HepG2 (cell line): ENCODE data around the gene USP20. TPM values are rescaled to one million over a fixed set of nuclear protein-coding genes. Genes with fewer than 3 reads are reported as not detected.
"Not testable (repeated sequence)": the region's sequence is repeated elsewhere in the genome, so short reads cannot be mapped to it uniquely, and the experiment has no call there.

Source experiments
- ATAC-seq: fragments of 200-7000 bp; cut with Tn5 transposase; 3 replicates; pipeline ENCODE4 v1.9.1; 2020; ENCODE audit warnings: mild to moderate bottlenecking, moderate library complexity
- BruUV-seq: library from RNA; stranded (reverse); fragments of 400-500 nt; replicated peaks from 2 replicates; lab custom pipeline; 2021; lab: Mats Ljungman, UMichigan
- CTCF ChIA-PET: fragments of 300-600 bp; formaldehyde crosslinking; extraction: SDS; loops from one replicate; lab custom pipeline; 2021; ENCODE audit warnings: low total read pairs, inconsistent platforms, low intra/inter-chr PET ratio; lab: Yijun Ruan, JAX
- POLR2A ChIA-PET: fragments of 350-600 bp; sonication (Branson Sonifier 250); formaldehyde crosslinking; loops from one replicate; lab custom pipeline; 2020; ENCODE audit warnings: antibody characterized with exemption, inconsistent platforms; lab: Yijun Ruan, JAX
- DNase-seq: peaks from one replicate; pipeline ENCODE4 v3.0.0-alpha.2; 2015; ENCODE audit warnings: low spot score
- FAIRE-seq: peaks from 3 replicates; lab custom pipeline; 2011; peaks lifted over from hg19 to GRCh38; lab: Jason Lieb, UNC
- H2AFZ ChIP-seq: one replicate; pipeline ENCODE4 v1.6.1; 2011; ENCODE audit warnings: low read length, inconsistent platforms
- H3K27ac ChIP-seq: fragments of 300-600 bp; 3 replicates; pipeline ENCODE4 v1.8.0; 2011; ENCODE audit warnings: mixed run types, mild to moderate bottlenecking, mixed read lengths, low read length, inconsistent platforms; ENCODE audit not compliant: insufficient read depth; ENCODE audit errors: extremely low read length
- H3K27me3 ChIP-seq, 2 experiments: fragments of 200-600 bp in 1 of 2; 2 replicates in 1 of 2; 3 replicates in 1 of 2; pipeline versions ENCODE4 v1.6.0 to v1.8.0; 2011; ENCODE audit warnings: low read length in 2 of 2, mild to moderate bottlenecking in 2 of 2, moderate library complexity in 2 of 2, inconsistent platforms in 1 of 2; ENCODE audit not compliant: insufficient read depth in 2 of 2, control insufficient read depth in 1 of 2
- H3K36me3 ChIP-seq, 2 experiments: fragments of 200-600 bp in 1 of 2; replicated peaks in 1 of 2; 2 replicates in 1 of 2; 3 replicates in 1 of 2; pipeline versions ENCODE4 v1.5.1 to v1.8.0; 2011; ENCODE audit warnings: low read length in 2 of 2, inconsistent platforms in 1 of 2; ENCODE audit not compliant: insufficient read depth in 2 of 2, control insufficient read depth in 1 of 2
- H3K4me1 ChIP-seq: 2 replicates; pipeline ENCODE4 v1.5.1; 2012; ENCODE audit warnings: low read length, inconsistent platforms; ENCODE audit not compliant: insufficient read depth
- H3K4me2 ChIP-seq: 2 replicates; pipeline ENCODE4 v1.6.0; 2011; ENCODE audit warnings: low read depth, low read length, inconsistent platforms
- H3K4me3 ChIP-seq, 3 experiments: fragments of 200-600 bp in 1 of 3; sonication (generic), shearing (Covaris generic) in 1 of 3; replicated peaks in 1 of 3; 2 replicates each; pipeline ENCODE4 v1.5.1; 2011 to 2016; ENCODE audit warnings: low read length in 3 of 3, inconsistent platforms in 2 of 3, low read depth in 2 of 3, mild to moderate bottlenecking in 2 of 3, control low read depth in 1 of 3, mixed read lengths in 1 of 3; ENCODE audit not compliant: insufficient read depth in 1 of 3
- H3K79me2 ChIP-seq: one replicate; pipeline ENCODE4 v1.6.1; 2011; ENCODE audit warnings: low read length, inconsistent platforms; ENCODE audit not compliant: insufficient read depth
- H3K9ac ChIP-seq: 2 replicates; pipeline ENCODE4 v1.6.0; 2011; ENCODE audit warnings: mild to moderate bottlenecking, low read depth, low read length, inconsistent platforms; ENCODE audit not compliant: insufficient read depth
- H3K9me3 ChIP-seq: 2 replicates; pipeline ENCODE4 v1.5.1; 2012; ENCODE audit warnings: mild to moderate bottlenecking, low read length
- H4K20me1 ChIP-seq: 2 replicates; pipeline ENCODE4 v1.6.0; 2011; ENCODE audit warnings: inconsistent platforms, mild to moderate bottlenecking, low read length, moderate library complexity; ENCODE audit not compliant: insufficient read depth
- GMEB1 ChIP-seq: sonication (generic); formaldehyde crosslinking; IDR thresholded peaks from 2 replicates; pipeline ENCODE4 v1.5.1; 2020; ENCODE audit warnings: missing genetic modification reagents, mild to moderate bottlenecking, borderline replicate concordance
- PTBP1 ChIP-seq: fragments of 200-400 bp; formaldehyde crosslinking; IDR thresholded peaks from 2 replicates; pipeline ENCODE4 v1.6.1; 2018; ENCODE audit warnings: low read length, low read depth; ENCODE audit not compliant: poor library complexity, severe bottlenecking
- SOX13 ChIP-seq, 3 experiments: fragments of 450-650 bp in 1 of 3; sonication (generic) in 1 of 3; formaldehyde crosslinking in 1 of 3; IDR thresholded peaks in 2 of 3; conservative IDR thresholded peaks in 1 of 3; 2 replicates each; pipeline versions ENCODE4 v1.5.0 to v1.6.1; 2016 to 2020; ENCODE audit warnings: antibody characterized with exemption in 1 of 3, mild to moderate bottlenecking in 1 of 3, missing compliant biosample characterization in 1 of 3, missing genetic modification reagents in 1 of 3, moderate library complexity in 1 of 3
- STAG1 ChIP-seq: sonication (generic); formaldehyde crosslinking; IDR thresholded peaks from 2 replicates; pipeline ENCODE4 v1.4.0; 2020; ENCODE audit warnings: missing genetic modification reagents
- WGBS: methylation state at CpG from one replicate; pipeline ENCODE4 v1.1.6; 2017; ENCODE audit warnings: low lambda C conversion rate; 5-methylcytosine and 5-hydroxymethylcytosine counted together
- in situ Hi-C: cut with HindIII; loops from 2 replicates; pipeline ENCODE4 v1.10.0; 2017; ENCODE audit warnings: low pct_unique_long_range_greater_than_20kb; ENCODE audit not compliant: extremely low pct_ligation_motif_present
- intact Hi-C: fragments of 100-400 bp; cut with micrococcal nuclease; formaldehyde crosslinking; loops from one replicate; pipeline ENCODE4 v1.10.0; 2022; ENCODE audit not compliant: unreplicated experiment
- polyA plus RNA-seq, 8 experiments: library from polyadenylated mRNA; depleted of rRNA in 3 of 8; stranded (reverse) in 7 of 8; unstranded in 1 of 8; fragments of >200 nt; fragmentation: Illumina TruSeq in 4 of 8; extraction: Trizol in 4 of 8; gene quantifications; 2 replicates each; pipeline versions ENCODE4 v1.2.1 to v1.2.3, GENCODE V29; 2011 to 2016; ENCODE audit warnings: low read depth in 4 of 8, missing spikeins in 1 of 8, mixed read lengths in 1 of 8; ENCODE audit not compliant: insufficient read depth in 1 of 8
- total RNA-seq, 5 experiments: library from RNA; depleted of rRNA; stranded (reverse); fragments of >200 nt; fragmentation: Illumina TruSeq; extraction: Trizol; gene quantifications; 2 replicates each; pipeline ENCODE4 v1.2.3, GENCODE V29; 2016; ENCODE audit warnings: low read depth in 1 of 5

The USP20 gene
- total and polyA plus RNA-seq, 2 of the 13 experiments (the other 11 are each of a cell fraction or from before 2014, with no cell fraction given), result 4.4 to 5.9 TPM

GRCh38 chr9:129889941-129890717 is 54.9 kb downstream of the USP20 start (continued):
- TF ChIP-seq SOX13 (IDR thresholded peaks at IDR 0.05) (no peak), SOX13 (CRISPR knock-in tag; conservative IDR thresholded peaks at IDR 0.05 in 1 of 2, IDR thresholded peaks at IDR 0.05 in 1 of 2) (no peak), GMEB1 (no peak), PTBP1 (no peak), STAG1 (CRISPR knock-in tag) (no peak)

DNA sequence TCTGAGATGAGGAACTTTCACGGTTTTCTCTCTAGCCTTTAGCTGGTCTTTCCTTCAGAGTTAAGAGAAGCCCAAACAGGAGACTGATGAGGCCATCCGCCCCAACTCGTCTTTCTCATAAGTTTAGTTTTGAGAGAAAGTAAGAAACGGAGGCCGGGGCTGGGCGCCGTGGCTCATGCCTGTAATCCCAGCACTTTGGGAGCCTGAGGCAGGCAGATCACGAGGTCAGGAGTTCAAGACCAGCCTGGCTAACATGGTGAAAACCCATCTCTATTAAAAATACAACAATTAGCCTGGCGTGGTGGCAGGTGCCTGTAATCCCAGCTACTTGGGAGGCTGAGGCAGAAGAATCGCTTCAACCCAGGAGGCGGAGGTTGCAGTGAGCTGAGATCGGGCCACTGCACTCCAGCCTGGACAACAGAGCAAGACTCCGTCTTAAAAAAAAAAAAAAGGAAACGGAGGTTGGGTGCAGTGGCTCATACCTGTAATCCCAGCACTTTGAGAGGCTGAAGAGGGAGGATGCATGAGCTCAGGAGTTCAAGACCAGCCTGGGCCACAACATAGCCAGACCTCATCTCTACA is 55.6 kb downstream of the USP20 start:
- 98% methylated on average over 14 of the region's 14 CpGs for WGBS
- H3K9ac ChIP-seq, in situ Hi-C loops: not testable (repeated sequence)

More for the DNA sequence above, 55.6 kb downstream of the USP20 start:
- POLR2A ChIA-PET, DNase-seq, H3K27me3 ChIP-seq, intact Hi-C loops, H3K4me2 ChIP-seq, H3K36me3 ChIP-seq, H2AFZ ChIP-seq, CTCF ChIA-PET, BruUV-seq, FAIRE-seq, H3K27ac ChIP-seq, ATAC-seq, H4K20me1 ChIP-seq, H3K79me2 ChIP-seq, H3K9me3 ChIP-seq, H3K4me3 ChIP-seq: not testable (repeated sequence)
- peaks cover 11% of the 10 kb centered on the region for H3K4me1 ChIP-seq
